Left ventricle myocardium superior (tissue), 1 donor: ENCODE data around the gene HGS. TPM values are rescaled to one million over a fixed set of nuclear protein-coding genes. Genes with fewer than 3 reads are reported as not detected.
"Not testable (repeated sequence)": the region's sequence is repeated elsewhere in the genome, so short reads cannot be mapped to it uniquely, and the experiment has no call there.

ENCODE experiments used
- ATAC-seq: fragments of 200-7000 bp; cut with Tn5 transposase; one replicate; pipeline ENCODE4 v1.9.1; 2020; ENCODE audit warnings: mild to moderate bottlenecking, moderate library complexity
- DNase-seq: peaks from one replicate; pipeline ENCODE4 v3.0.0-alpha.2; 2020
- intact Hi-C: fragments of 100-400 bp; cut with micrococcal nuclease; formaldehyde crosslinking; loops from one replicate; pipeline ENCODE4 v1.11.0; 2022
- microRNA-seq: library from miRNA; unstranded; fragments of <30 nt; microRNA quantifications from one replicate; pipeline ENCODE4 v1.2.0, GENCODE V29; 2020; ENCODE audit warnings: borderline number of aligned reads
- total RNA-seq: library from RNA; stranded (reverse); fragmentation: NEBNext Ultra II Directional; extraction: Animal tissue kit (Norgen Biotek cat#: 25700); gene quantifications from one replicate; pipeline ENCODE4 v1.2.1, GENCODE V29; 2021
- donor health status: DM: no; HTN: yes; CAD: no; lungs with severe emphysema.

The HGS gene
- total RNA-seq, 1 donor from 2014 or later = 42.1 TPM

GRCh38 chr17:81733507-81734404 is 49.9 kb downstream of the HGS start:
- DNase-seq = peak; percentile 89
- intact Hi-C loops = no loop called here
- peak; percentile 92 for ATAC-seq

- no peak for DNase-seq
- intact Hi-C loops = no loop called here
- ATAC-seq = no peak
Measured at GRCh38 chr17:81734405-81735263, 50.8 kb downstream of the HGS start.

GRCh38 chr17:81735264-81736102 is 51.7 kb downstream of the HGS start:
- peak; percentile 19 for ATAC-seq
- DNase-seq = no peak
- intact Hi-C loops = no loop called here

DNA sequence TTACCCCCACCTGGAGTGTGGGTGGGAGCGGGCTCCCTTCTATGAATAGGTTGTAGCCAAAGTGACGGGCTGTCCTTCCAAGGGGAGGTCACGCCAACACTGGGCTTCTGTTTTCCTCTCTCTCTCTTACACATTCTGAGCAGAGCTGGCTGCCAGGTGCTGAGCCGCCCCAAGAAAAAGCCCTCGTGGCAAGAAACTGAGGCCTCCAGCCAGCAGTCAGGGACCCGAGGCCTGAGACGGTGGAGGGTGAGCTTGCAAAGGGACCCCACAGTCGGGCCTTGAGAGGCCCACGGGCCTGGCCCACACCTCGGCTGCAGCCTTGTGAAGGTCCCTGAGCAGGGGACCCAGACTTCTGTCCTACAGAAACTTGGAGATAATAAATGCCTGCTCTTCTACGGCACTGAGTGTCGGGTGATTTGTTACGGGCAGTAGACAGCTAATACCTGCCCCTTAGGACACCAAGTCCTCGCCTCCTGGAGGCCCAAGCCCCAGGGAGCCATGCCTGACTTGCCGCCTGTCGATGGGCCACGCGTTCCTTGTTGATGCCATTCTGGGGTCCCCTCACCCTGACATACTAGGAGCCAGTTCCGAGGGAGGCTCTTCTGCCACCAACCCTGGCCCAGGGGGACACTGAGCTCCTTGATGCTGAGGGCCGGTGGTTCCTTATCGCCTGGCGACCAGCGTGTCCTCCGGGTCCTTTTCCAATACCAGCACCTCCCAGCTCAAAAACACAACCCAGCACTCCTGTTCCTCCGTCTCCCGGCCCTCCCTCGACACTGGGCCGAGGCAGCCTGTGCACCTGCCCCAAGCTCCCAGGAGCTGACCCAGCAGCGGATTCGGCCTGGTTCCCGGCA is 54.4 kb downstream of the HGS start:
- DNase-seq = no peak
- intact Hi-C loops = no loop called here
- no peak for ATAC-seq

DNA sequence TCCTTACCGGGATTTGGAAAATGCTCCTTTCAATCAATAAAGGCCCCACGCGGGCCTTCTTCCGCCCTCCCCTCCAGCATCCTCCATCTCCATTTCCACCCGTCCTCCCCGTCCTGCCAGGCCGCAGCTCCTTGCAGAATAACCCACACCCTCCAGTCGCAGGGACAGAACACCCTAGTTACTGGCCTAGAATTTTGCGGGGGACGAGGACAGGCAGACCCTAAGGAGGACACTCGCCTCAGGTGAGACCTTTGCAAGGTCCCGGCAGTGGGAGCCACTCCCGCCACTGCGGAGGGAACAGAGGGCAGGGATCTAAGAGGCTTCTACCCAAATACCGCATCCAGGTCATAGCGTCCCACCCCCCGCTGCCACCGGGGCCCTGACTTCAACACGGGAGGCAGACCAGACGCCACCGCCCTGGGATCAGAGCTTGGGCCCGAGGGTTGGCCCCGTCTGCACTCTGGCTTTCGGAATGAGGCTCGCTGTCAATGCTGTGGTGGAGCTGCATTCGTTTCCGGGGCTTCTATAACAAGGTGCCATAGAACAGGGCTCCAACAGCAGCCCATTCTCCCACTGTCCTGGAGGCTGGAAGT is 55.1 kb downstream of the HGS start:
- no peak for DNase-seq
- intact Hi-C loops = no loop called here
- no peak for ATAC-seq

DNA sequence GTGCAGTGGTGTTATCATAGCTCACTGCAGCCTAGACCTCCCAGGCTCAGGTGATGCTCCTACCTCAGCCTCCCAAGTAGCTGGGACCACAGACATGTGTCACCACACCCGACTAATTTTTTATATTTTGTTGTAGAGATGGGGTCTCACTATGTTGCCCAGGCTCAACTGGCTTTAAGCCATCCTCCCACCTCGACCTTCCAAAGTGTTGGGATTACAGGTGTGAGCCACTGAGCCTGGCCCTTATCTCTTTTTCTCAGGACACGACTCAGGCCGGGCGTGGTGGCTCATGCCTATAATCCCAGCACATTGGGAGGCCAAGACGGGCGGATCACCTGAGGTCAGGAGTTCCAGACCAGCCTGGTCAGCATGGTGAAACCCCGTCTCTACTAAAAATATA is 55.8 kb downstream of the HGS start:
- intact Hi-C loops, ATAC-seq, DNase-seq: not testable (repeated sequence)

- DNase-seq (no peak), ATAC-seq (no peak)
- intact Hi-C loops = no loop called here
Measured at GRCh38 chr17:81740395-81740961, 56.7 kb downstream of the HGS start.

DNA sequence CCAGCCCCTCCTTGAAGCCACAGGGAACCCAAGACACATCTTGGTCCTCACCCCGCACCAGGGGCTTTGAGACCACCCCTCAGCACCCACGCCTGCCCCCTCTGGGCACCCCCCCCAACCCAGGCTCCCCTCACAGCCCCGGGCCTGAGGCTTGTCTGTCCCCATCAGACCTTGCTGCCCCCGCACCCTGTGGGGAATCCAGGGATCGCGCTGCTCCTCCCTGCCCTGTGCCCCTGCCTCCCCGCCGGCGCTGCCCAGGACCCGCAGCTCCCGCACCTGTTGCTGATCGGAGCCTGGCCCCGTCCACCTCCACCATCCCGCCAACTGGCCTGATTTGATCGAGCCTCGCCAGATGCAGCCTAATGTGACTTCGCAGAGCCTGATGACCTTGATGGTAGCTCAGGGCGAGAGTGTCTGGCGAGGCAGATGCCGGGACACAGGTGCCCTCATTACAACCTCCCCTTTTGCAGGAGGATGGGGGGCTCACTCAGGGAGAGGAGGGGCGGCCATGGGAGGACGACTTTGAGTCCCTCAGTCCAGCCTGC is 57.3 kb downstream of the HGS start:
- intact Hi-C loops = no loop called here
- no peak for DNase-seq
- no peak for ATAC-seq

- intact Hi-C loops = no loop called here
- DNase-seq (no peak), ATAC-seq (no peak)
Measured at GRCh38 chr17:81741594-81742452, 58.0 kb downstream of the HGS start.

Small RNAs within 50 kb of the gene (microRNA-seq; reads per million reads assigned to microRNA genes)
- gene MIR6786 = not detected

Other genes with a start within 250 kb of the HGS start
- 357 TPM for gene ACTG1, start 171.2 kb upstream of the HGS start, total RNA-seq
- 0.50 TPM for gene FSCN2, start 155.6 kb upstream of the HGS start, total RNA-seq
- 15.4 TPM for gene FAAP100, start 131.7 kb upstream of the HGS start, total RNA-seq
- gene NPLOC4, start 46.9 kb upstream of the HGS start, total RNA-seq = 86.4 TPM
- gene TSPAN10, start 46.8 kb upstream of the HGS start, total RNA-seq = not detected
- not detected for gene PDE6G, start 27.5 kb upstream of the HGS start, total RNA-seq
- 12.4 TPM for gene OXLD1, start 17.4 kb upstream of the HGS start, total RNA-seq
- 6.2 TPM for gene CCDC137, start 17.3 kb upstream of the HGS start, total RNA-seq
- gene ARL16, start 214 bp upstream of the HGS start, total RNA-seq = 12.0 TPM
- gene MRPL12, start 19.4 kb downstream of the HGS start, total RNA-seq = 184 TPM
- 8.6 TPM for gene SLC25A10, start 28.3 kb downstream of the HGS start, total RNA-seq
- gene GCGR, start 120.1 kb downstream of the HGS start, total RNA-seq = not detected
- 103 TPM for gene MCRIP1, start 149.3 kb downstream of the HGS start, total RNA-seq
- 0.67 TPM for gene PPP1R27, start 151.0 kb downstream of the HGS start, total RNA-seq
- 362 TPM for gene P4HB, start 176.5 kb downstream of the HGS start, total RNA-seq
- 114 TPM for gene ARHGDIA, start 187.3 kb downstream of the HGS start, total RNA-seq
- 32.0 TPM for gene ALYREF, start 207.6 kb downstream of the HGS start, total RNA-seq
- 173 TPM for gene ANAPC11, start 207.7 kb downstream of the HGS start, total RNA-seq
- 0.69 TPM for gene NPB, start 218.2 kb downstream of the HGS start, total RNA-seq
- 28.4 TPM for gene PCYT2, start 227.4 kb downstream of the HGS start, total RNA-seq
- gene SIRT7, start 234.2 kb downstream of the HGS start, total RNA-seq = 6.3 TPM
- 27.5 TPM for gene MAFG, start 243.7 kb downstream of the HGS start, total RNA-seq